ENCODE measurements around the gene GNAZ.

GRCh38 chr22:23126165-23127054 is 56.1 kb downstream of the GNAZ start:
- TF ChIP-seq CTCF (IDR thresholded peaks at IDR 0.05; ENCODE audit: low read depth, low read length, poor library complexity, severe bottlenecking) (no peak), EZH2phosphoT487 (IDR thresholded peaks at IDR 0.05; ENCODE audit: borderline replicate concordance, low read length) (no peak)
